Activated T-cell treated with anti-CD3 and anti-CD28 coated beads for 48 hours (primary cell): ENCODE data around the gene SPOCK2.
"Not testable (repeated sequence)": the region's sequence is repeated elsewhere in the genome, so short reads cannot be mapped to it uniquely, and the experiment has no call there.

Experiments
- DNase-seq: peaks from one replicate; pipeline ENCODE4 v3.0.0-alpha.2; 2020; ENCODE audit warnings: low read depth

Gene SPOCK2

DNA sequence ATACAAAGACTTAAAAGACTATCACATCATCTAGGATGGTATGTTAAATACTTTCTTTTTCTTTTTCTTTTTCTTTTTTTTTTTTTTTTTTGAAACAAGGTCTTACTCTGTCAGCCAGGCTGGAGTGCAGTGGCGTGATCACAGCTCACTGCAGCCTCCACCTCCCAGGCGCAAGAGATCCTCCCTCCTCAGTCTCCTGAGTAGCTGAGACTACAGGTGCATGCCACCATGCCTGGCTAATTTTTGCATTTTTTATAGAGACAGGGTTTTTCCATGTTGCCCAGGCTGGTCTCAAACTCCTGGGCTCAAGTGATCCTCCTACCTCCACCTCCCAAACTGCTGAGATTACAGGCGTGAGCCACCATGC lies 19.6 kb upstream of the SPOCK2 start:
- DNase-seq: not testable (repeated sequence)

DNA sequence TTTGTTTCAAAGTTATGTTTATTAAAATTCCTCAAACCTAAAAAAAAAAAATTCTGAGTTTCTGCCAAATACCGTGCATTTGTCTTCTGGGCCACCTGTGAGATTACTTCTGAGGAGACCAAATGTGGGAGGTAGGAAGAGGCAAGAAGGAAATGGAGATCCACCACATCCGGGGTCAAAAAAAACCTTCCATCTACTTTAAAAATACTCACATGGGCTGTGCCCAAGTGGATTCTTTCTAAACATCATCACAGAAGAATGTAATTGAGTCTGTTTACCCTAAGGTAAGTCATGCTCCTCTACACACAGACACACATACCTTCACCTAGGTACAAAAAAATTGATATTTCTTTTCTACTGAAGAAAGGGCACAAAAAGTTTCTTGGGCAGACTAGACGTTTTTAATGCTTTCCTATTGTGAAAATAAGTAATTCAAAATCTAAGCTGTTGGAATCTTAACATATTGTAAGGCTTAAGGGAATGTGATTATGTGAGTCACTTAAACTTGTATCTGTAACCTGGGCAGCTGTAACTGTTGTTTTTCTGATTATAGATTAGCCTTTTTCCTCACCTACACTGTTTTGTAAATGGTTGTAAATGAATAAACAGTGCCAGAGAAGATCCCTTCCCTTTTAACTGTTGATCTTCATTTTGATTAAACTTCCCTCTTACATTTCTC lies 19.1 kb upstream of the SPOCK2 start:
- no peak for DNase-seq

DNA sequence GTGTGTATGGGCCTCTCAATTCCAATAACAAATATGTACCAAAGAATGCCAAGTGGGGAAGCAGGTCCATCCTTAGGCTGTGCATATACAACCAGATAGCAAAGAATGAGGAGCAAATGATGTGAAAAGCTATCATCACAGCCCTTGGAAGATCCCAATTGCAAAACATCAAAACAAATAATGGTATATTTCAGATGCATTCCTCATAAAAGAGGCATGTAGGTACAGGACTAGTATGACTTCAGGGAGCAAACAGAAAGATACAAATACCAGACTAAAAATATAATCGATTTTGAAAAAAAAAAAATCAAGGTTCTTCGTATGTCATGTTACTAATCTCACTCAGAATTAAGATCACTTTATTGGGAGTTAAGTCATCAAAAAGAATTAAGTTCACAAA lies 18.5 kb upstream of the SPOCK2 start:
- no peak for DNase-seq

DNA sequence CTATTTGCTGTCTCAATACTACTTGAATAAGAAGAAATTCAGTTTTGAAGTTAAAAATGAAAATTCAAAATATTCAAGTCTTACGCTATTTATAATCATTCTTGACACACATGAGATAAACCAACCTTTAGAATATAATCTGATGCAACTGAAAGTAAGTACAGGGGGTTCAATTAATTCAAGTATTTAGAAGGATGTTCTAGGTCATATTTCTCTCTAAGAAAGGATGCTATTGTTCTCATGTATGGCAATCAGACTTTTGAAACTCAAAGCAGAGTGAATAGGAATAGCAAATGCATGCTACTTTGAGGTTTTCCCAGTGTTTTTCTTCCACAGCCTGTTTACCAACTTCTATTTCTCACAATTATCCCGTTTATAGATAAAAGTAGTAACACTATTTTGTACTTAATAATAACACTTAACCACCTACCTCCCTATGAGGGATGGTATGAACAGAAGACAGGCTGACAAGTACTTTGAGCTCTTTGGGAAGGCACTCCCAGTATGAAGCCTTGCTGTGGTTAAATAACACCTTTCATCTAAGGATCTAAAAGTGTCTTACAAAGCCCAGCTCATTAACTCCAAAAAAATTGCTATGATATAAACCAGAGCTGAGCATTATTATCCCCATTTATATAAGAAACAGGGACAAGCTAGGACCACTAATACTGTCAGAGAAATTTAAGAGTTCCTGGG lies 18.0 kb upstream of the SPOCK2 start:
- DNase-seq: no peak

DNA sequence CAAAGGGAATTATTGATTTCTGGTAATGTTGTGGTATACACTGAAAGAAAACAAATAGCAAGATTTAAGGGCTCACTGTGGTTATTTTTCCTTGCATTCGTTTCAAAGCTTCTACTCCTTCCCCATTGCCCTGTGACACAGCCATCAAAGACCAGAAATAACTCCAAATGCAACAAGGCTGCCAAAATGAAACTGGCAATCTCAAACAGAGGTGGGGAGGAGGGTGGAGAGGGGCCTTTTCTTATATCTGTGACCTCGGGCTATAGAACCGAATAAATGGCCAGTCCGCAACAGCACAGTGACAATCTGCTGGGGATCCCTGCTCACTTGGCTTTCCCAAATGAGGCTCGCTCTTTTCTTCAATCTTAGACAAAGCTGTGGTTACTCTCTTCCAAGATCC lies 17.4 kb upstream of the SPOCK2 start:
- DNase-seq: no peak

DNA sequence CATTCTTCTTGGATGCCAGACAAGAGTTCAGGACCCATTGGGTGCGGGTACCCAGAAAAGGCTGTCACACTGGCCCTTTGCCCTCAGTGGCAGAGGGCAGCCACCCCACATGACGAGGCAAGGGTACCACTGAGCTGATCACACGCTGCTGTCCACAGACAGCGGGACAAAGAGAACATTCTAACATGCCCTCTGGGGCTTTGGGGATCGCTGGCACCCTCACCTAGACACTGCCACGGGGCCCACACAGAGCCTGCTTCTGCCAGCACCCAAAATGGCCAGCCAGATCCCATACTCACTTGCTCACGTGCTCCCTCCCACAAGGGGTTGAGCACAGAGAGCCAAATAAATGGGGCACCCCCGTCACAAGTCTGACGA lies 16.7 kb upstream of the SPOCK2 start:
- no peak for DNase-seq

DNA sequence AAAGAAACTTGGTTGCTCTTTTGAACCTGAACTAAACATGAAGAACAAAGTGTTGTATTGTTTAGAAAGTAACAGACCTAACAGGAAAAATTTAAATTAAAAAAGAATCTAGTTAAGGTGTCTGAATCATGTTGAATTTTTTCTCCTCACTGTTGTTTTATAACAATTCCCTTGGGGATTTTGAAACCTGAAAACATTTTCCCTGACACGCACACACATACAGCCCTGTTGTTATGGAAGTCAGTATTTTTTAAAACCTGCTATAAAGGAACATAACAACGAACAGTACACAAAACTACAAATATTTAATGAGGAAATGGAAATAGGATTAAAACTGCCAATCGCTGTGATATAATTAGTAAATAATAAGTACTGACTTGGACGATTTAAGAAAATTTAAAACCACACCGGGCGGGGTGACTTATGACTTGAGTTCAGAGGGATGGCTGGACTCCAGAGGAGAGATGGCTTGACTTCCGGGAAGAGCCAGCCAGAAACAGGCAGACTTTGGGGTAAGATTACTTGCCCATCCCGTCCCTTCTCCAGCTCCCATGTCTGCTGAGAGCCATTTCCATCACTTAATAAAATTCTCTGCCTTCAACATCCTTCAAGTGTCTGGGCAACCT lies 16.2 kb upstream of the SPOCK2 start:
- DNase-seq: no peak

DNA sequence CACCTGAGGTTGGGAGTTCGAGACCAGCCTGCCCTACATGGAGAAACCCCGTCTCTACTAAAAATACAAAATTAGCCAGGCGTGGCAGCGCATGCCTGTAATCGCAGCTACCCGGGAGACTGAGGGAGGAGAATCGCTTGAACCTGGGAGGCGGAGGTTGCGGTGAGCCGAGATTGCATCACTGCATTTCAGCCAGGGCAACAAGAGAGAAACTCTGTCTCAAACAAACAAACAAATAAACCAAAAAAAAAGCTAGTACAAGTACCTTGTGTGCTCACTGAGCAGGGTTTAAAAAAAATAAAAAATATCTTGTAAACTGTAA lies 11.2 kb upstream of the SPOCK2 start:
- DNase-seq: no peak

DNA sequence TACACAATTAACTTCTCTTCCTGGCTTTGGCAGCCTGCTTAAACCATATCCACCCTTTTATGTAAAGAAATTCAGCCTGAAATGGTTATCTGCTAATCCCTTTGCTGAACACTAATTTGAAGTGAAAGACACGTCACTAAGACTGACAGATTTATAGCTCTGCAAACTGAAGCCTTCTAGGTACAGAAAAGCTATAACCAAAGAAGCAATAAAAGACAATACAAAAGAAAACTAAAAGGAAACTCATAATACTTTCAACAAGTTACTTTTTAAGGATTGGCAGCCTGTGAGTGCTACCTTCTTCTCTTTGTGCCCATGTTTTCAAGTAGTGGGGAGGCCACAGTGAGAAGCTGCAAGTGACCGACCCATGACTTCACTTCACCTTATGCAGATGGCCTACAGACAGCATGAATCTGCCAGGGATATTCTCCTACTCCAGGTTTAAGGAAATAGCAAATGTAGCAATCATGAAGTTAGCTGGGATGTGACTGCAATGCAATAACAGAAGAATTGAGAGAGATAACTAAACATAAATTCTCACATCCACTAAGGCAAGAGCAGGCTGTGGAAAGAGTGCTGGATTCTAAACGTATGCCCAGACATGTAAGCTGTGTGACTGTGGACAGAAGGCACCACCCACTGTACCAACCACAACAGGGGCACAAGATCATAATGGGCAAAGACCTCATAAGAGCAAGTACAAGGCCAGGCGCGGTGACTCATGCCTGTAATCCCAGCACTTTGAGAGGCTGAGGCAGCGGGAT lies 10.7 kb upstream of the SPOCK2 start:
- no peak for DNase-seq

DNA sequence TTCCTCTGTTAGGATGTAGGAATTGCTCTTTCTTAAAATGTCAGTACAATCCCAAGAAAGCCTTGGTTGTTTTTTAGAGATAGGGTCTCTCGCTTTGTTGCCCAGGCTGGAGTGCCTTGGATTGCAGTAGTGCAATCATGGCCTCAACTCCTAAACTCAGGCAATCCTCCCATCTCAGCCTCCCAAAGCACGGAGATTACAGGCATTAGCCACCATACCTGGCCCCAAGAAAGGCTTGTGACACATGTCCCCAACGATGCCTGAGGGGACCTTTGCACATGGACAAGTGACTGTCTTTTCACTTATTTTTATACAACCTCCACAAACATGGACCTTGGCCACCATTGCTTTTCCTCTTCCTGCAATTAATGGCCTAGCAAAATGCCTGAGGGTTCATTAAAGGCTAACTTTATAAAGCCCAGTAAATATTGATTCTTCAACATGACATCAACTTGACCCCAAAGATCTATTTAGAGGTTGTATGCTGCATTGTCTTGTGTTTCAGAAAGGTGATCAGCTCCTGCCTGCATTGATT lies 10.0 kb upstream of the SPOCK2 start:
- DNase-seq: no peak

DNA sequence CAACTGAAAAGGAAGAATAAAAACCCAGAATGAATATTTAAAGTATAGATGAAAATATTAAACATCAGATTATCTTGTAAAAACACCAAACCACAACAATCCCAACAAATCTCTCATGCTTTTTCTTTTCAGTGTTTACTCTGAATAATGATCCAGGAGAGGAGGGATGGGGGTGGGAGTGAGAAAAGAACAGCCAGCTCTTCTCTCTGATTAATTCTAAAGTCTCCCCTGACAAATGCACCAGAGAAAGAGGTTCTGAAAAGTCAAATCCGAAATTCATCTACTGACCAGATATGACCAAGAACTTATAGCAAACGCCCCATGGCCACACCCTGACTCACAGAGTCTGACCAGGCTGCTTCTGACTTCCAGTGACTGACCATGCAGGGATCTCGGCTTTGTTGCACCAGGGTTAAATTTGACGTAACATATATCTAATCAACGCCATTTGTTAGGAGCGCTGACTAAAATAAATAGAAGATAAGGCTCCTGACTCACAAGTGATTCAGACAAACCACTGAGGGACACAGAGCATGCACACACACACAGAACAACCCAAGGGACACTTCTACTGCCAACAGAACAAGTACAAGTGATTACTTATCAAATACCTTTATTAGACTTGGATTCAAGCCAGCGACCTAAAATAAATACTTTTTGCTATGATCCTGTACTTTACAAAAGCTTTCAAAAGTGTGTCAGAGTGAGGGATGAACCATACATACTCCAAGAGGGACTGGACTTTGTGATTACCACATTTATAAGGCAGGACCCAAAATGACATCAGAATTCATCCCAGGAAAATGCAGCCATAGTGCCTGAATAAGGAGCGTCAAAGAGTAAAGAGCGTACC lies 9.3 kb upstream of the SPOCK2 start:
- no peak for DNase-seq

DNA sequence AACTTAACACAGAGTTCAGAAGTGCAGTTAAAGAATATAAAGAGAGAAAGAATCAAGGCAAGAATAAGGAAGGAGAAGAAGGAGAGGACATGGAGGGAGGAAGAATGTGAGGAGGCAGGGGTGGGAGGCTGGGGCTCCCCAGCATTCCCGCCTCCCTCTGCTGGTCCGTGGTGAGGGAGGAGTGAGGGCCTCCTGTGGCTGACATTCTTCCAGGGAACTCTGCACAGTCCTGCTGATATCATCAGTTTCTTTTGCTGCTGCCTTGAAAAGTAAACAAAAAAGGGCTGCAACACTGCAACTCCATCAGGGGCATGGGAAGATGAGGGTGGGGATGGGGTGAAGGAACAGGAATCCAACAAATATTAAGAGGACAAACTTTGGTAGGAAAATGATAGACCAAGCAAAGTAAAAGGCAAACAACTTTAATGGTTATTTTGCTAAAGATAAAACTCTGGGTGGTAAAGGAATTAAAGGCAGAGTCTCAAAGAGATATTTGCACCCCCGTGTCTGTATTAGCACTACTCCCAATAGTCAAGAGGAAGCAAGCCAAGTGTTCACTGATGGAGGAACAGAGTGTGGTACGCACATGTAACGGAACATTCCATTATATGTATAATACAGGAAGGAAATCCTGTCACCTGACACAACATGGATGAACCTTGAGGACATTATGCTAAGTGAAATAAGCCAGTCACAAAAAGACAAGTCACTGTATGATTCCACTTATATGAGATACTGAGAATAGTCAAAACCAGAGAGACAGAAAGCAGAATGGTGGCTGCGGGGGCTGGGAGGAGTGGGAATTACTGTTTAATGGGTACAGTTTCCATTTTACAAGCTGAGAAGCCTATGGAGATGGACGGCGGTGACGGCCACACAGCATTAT lies 8.0 kb upstream of the SPOCK2 start:
- DNase-seq: no peak

DNA sequence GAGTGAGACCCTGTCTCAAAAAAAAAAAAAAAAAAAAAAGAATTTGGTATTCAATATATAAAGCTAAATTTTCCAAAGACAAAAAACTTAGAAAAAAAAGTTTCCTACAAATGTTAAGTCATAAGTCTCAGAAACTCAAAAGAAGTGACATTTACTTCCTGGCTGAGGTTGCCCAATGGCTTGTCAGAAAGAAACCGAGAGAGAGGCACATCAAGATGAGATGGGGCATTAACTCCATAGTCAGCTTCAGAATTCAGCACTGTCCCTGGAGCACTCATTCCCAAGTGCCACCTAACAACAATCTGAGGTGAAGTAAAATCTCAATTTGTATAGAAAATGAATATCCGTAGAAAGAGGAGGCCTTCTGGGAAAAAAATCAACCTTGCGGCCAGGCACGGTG lies 6.8 kb upstream of the SPOCK2 start:
- no peak for DNase-seq

DNA sequence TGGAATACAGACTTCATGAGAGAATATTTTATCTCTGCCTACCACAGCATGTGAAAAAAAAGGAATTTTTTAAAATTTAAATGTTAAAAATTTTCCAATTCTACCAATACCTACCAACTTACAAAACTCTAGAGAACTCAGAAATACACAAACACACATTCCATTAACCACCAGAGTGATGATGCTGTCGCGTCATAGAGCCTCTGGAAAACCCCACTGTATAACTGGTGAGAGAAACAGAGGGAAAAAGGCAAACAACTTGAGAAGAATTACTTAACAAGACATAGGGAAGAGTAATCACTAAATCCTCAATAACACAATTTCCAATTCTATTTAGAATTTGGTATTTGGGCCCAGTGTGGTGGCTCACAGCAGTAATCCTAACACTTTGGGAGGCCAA lies 6.2 kb upstream of the SPOCK2 start:
- DNase-seq: no peak

DNA sequence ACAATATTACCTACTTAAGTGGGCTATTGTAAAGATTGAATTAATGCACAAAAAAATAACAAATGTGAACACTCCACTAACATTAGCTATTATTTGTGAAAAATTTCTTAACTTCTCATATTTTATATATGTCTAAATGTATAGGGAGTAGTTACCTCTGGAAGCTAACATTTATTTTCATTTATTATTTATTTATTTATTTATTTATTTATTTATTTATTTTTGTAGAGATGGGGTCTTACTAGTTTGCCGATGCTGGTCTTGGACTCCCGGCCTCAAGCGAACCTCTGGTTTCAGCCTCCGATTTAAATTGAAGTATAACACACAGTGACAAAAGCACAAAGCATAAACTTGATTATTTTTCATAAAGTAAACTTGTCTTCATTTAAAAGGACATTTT lies 5.1 kb upstream of the SPOCK2 start:
- DNase-seq: no peak

DNA sequence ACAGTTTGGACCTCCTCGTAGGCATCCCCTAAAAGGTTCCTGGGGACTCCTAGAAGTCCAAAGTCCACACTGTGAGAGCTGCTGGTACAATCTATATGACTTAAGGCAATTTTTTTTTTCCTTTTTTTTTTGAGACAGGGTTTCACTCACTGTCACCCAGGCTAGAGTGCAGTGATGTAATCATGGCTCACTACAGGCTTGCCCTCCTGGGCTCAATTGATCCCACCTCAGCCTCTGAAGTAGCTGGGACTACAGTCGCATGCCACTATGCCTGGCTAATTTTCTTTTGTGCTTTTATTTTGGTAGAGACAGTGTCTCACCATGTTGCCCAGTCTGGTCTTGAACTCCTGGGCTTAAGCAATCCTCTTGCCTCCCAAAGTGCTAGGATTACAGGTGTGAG lies 4.6 kb upstream of the SPOCK2 start:
- DNase-seq: no peak

DNA sequence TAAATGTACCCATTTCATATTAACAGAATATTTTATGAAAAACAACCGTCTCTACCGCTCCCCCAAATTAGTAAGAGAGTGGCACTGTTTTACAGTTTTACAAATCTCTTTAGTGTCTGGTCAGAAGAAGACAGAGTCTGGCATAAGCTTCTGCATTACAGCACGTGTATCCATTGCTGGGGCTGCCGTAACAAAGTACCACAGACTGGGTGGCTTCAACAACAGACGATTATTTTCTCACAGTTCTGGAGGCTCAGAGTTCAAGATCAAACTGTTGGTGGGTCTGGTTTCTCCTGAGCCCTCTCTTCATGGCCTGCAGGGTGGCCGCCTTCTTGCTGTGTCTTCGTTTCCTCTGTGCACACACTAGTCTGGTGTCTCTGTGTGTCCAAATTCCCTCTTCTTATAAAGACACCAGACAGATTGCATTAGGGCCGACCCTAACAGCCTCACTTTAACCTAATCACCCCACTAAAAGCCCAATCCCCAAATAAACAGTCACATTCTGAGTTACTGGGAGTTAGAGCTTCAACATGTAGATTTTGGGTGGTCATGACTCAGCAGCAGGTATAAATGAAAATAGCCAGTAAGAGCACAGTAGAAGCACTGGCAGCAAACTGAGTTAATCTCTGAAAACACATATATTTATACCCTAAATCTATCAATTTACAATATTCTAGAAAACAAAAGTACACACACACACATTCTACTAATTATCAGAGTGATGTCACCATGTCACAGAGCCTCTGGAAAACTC lies 4.0 kb upstream of the SPOCK2 start:
- DNase-seq: no peak

DNA sequence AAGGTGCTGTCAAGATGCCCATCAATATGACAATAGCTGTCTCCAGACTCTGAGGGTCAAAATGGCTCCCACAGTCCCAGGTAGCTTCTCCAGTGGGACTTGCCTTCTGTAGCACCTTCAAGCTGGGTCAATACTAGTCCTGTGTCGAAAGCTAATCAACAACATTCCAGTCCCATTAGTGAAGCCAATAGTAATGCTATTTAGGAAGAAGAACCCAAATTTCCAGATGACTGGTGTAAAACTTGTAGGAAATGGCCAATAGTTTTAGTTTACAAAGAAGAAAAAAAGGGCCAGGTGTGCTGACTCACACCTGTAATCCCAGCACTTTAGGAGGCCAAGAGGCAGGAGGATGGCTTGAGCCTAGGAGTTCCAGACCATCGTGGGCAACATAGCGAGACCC lies 2.0 kb upstream of the SPOCK2 start:
- DNase-seq: no peak

DNA sequence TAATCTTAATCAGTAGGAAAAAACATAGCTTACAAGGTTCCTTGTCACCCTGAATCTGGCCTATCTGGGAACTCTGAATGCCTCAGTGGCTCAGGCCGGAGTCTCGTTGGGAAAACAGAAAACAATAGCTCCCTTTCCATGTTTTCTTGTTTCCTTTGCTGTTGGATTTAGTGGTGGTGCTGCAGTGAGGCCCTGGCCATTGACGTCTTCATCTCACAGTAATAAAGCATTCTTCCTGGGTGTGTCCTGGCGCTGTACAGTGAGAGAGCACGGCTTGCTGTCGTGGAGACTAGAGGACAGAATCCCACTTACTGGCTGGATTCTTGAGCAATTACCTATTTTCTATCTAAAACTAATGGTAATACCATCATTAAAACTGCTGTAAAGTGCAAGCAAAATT lies 1.3 kb upstream of the SPOCK2 start:
- no peak for DNase-seq

DNA sequence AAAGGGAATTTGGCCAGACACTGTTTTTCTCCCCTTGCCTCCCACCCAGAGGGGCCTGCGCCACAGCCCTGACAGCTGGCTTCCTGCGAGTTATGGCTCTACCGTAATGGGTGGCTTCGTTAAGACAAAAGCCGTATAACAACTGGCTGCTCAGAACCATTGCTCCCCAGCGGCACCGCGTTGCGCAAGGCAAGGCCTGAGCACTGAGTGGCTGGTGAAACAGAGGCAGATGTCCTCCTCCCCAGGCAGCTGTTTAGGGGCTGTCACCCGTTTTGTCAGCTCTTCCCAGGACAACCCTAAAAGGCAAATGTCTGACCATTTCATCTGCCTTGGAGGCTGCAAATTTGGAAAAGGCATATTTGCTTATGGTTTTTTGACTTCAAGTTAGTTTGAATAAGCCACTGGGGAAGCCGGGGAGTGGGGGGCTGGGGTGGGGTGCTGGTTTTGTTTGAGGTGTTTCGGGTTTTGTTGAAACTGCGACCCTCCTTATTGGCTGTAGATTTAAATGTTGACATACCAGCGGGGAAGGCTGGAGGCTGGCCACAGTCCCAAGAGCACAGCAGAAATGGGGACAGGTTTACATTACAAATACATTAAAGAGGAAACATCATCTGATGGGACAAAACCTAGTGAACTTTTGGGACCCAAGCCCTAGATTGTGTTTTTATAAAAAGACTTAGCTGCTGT lies 681 bp upstream of the SPOCK2 start:
- DNase-seq: no peak
